CMK (cell line): ENCODE results near the gene CENPP.

Experiments used
- DNase-seq: peaks from one replicate; pipeline ENCODE4 v3.0.0-alpha.2; 2010; ENCODE audit warnings: low read depth

CENPP gene

GRCh38 chr9:92480986-92481633 is 155.4 kb downstream of the CENPP start:
- no peak for DNase-seq

- no peak for DNase-seq
Measured at GRCh38 chr9:92482329-92482728, 156.6 kb downstream of the CENPP start, which contains the start of gene ASPN. TSS of gene ASPN (minus strand) at chr9:92482506.

DNA sequence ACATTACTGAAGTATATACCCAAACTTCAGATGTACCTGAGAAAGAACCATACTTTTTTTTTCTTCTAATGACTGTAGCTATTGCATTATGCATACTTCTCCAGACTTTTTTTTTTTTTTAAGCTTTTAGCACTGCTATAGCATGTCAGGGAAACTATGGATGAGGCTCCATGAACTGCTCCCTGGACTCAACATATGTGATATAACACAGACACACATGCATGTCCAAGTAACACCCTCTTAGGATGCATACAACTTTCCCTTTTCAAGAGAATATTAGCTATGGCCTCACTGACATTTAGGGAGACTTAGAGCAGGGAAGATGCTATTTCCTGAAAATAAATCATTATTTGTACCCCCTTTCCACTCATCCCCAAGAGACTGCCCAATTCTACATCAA is 157.1 kb downstream of the CENPP start:
- no peak for DNase-seq

GRCh38 chr9:92483627-92484545 is 158.1 kb downstream of the CENPP start:
- DNase-seq: no peak

DNA sequence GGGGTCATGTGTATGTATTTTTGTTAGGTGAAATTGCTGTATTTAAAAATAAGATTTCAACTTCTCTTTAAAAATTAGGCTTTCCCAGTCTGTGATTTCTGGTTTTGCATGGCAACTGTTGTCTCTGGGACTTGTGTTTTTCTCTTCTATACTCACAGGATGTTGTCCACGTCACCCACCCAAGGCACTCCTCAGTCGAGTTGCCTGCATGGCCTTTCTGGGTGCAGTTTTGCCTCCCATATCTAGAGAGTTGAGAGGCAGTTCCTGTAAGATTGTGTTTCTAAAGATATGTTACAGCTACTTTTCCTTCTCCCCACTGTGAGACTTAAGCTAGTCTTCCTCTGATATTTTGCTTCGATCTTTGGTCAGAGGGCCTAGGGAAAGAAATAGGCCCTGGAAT is 158.8 kb downstream of the CENPP start:
- DNase-seq: no peak

GRCh38 chr9:92486371-92486770 is 160.6 kb downstream of the CENPP start:
- DNase-seq: no peak

GRCh38 chr9:92488681-92489550 is 163.2 kb downstream of the CENPP start:
- no peak for DNase-seq

- DNase-seq: no peak
Measured at GRCh38 chr9:92492781-92493401, 167.1 kb downstream of the CENPP start.

- DNase-seq: no peak
Measured at GRCh38 chr9:92493749-92494387, 168.1 kb downstream of the CENPP start.

DNA sequence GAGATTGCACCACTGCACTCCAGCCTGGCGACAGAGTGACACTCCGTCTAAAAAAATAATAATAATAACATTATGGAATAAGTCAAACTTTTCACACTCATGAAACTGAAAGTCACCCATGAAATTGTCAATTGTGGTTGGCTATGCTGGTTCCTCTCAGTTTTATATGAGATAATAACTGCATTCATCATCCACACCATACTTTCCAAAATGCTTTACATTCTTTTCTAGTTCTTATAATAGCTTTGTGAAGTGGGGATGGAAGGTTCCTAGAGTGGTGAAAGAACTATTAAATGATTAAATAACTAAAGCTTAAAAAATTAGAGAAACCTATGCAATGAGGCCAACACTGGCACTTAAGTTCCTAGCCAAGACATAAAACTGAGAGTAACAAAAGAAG is 169.1 kb downstream of the CENPP start:
- no peak for DNase-seq

- DNase-seq: no peak
Measured at GRCh38 chr9:92496396-92497176, 170.8 kb downstream of the CENPP start.

GRCh38 chr9:92499701-92500100 is 173.9 kb downstream of the CENPP start:
- DNase-seq: no peak

DNA sequence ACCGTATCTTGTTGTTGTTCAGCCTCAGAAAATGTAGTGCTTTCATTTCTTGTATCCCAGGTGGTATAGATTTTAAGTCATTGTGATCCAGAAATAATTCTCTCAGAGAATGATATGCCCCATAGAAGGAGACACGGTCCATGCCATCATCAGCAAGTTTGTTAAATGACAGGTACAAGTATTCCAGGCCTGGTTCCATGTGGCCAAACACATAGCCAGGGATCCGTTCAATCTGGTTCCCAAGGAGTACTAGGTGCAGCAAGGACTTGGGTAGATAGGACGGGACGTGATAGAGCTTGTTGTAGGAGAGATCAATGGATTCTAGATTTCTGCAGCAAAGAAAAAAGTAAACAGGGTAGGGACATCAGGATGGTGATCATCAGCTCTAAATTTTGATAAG is 175.0 kb downstream of the CENPP start:
- no peak for DNase-seq

DNA sequence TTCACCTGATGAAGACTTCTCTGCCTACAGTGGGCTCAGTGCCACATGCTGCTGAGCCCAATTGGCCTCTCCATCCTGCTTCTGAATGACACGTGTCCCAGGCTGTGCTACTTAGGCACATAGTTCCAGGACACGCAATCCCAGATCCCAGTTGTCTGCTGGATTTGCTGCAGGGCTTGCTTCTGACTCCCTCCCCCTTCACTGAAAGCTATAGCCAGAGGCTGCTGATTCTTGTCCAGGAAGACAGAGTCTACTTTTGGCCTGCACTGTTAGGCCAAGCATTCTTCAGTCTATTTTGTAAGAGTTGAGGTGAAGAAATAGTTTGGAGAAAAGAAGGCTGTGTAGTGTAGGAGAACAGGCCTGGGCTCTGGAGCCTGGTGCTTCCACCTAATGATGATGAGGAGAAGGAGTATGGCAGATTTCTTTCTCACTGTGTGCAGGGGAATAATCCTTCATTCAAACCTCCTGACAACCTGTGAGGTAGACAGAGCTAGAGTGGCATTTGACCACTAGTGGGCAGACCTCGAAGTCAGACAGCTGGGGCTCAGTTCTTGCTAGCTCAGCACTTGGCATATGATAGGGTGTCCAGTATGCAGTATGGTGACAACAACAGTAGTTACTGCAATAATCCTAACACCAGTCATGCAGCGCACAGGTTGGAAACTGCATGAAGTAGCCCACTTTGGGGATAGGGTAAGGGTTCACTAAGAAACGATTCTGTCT is 176.1 kb downstream of the CENPP start:
- DNase-seq: no peak

DNA sequence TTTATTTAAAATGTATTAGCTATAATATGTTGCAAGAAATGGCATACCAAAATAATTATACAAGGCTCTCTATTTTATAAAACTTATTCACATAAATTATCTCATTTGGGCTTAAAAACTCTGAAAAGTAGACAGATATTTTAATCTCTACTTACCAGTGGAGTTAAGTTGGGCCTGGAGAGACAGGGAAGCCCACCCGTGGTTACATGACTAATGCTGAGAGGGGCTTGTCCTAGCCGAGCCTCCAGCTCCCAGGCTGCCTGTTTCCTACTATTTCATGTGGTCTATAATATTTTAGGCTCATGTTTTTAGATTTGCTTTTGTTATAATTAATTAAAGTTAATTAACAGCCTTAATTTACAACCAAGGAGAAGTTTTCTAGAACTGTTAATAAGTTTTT is 177.4 kb downstream of the CENPP start:
- no peak for DNase-seq

DNA sequence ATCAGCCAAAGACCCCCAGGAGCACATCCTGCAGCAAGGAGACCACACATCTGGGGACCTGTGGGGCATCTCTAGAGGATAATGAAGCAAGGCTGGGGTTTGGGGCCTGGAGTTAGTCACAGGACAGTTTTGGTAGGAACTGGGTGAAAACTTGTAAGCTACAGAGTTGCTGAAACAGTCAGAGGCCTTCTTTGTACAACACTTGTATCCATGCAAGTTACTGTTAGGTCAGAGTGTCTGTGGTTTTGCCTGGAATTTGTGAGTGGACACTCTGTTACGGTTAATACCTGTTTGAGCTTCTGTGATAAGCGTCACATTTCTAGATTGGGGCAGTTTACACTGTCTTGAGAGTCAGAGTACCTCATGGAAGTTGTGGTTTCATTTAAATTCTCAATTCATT is 179.1 kb downstream of the CENPP start:
- DNase-seq: no peak

GRCh38 chr9:92506184-92506857 is 180.6 kb downstream of the CENPP start:
- no peak for DNase-seq

GRCh38 chr9:92507005-92507404 is 181.3 kb downstream of the CENPP start:
- no peak for DNase-seq

- no peak for DNase-seq
Measured at GRCh38 chr9:92507496-92507895, 181.7 kb downstream of the CENPP start.
